ENCODE results near the gene KCNJ4. TPM values are rescaled to one million over a fixed set of nuclear protein-coding genes. Genes with fewer than 3 reads are reported as not detected.
A peak's percentile ranks its signal among the peaks of the same experiment; 100 is the strongest.

Gene KCNJ4
- total and polyA plus RNA-seq, 5 donors from 2014 or later: not detected

- no peaks in the 10 kb centered on the region for H3K4me1 ChIP-seq (ENCODE audit: control insufficient read depth, insufficient read depth, low read length, poor library complexity, severe bottlenecking)
- H3K36me3 Mint-ChIP-seq: no peaks in the 10 kb centered on the region
- H3K27me3 ChIP-seq (ENCODE audit: control insufficient read depth, insufficient read depth, low read length): no peaks in the 10 kb centered on the region
- no peaks in the 10 kb centered on the region for H3K4me1 Mint-ChIP-seq
- H3K9me3 ChIP-seq (ENCODE audit: control insufficient read depth in 2 of 2, low read length in 2 of 2): no peaks in the 10 kb centered on the region
- no peaks in the 10 kb centered on the region for H3K27me3 Mint-ChIP-seq
- no peak overlapping the region for H3K27ac Mint-ChIP-seq
- H3K4me3 ChIP-seq (ENCODE audit: low read depth, low read length): no peak overlapping the region
- no peaks in the 10 kb centered on the region for H3K36me3 ChIP-seq (ENCODE audit: control insufficient read depth, insufficient read depth, low read length)
- no peak for DNase-seq
- no peak for ATAC-seq (ENCODE audit: low read depth in 2 of 2)
- no peaks in the 10 kb centered on the region for H3K9me3 Mint-ChIP-seq
- H3K4me3 Mint-ChIP-seq: no peak overlapping the region
- H3K27ac ChIP-seq (ENCODE audit: insufficient read depth, low read length, poor library complexity, severe bottlenecking): no peak overlapping the region
Observed at GRCh38 chr22:38432264-38432663, 22.7 kb downstream of the KCNJ4 start.

DNA sequence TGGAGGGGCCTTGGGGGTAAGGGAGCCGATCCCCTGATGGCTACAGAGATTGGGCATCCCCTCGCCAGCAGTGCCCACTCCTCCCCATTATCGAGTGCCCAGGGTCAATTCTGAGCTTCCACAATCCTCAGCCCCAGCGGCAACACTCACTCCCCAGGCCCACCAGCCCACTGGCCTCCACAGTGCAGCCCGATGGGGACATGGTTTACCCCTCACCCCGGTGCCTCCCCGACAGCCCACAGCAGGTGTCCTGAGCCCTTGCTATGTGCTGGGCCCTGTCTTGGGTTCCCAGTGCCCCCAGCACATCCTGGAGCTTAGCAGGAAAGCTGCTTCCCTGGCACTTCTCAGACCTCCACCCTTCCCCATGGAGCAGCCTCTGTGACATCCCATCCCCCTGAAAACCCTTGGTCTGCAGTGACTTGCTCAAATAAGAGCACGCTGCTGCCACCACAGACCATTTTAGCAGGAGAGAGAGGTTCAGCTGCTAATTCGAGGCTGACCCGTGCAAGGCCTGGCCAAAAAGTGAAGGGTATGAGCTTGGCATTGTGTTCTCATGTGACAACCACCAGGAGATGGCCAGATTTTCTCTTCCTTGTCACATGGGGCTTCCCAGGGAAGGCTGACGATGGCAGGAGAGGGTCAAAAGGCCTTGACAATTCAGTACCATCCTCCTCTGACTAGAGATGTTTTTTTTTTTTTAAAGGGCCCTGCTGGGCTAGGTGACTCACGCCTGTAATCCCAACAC is 23.6 kb downstream of the KCNJ4 start:
- Mint-ChIP-seq H3K4me1 (no peaks in the 10 kb centered on the region), H3K36me3 (no peaks in the 10 kb centered on the region), H3K27me3 (no peaks in the 10 kb centered on the region), H3K4me3 (peak overlapping the region in 1 of 4 donors; percentile 75), H3K27ac (no peak overlapping the region), H3K9me3 (no peaks in the 10 kb centered on the region)
- Histone ChIP-seq H3K4me3 (ENCODE audit: low read depth, low read length) (no peak overlapping the region), H3K27me3 (ENCODE audit: control insufficient read depth, insufficient read depth, low read length) (no peaks in the 10 kb centered on the region), H3K9me3 (ENCODE audit: control insufficient read depth in 2 of 2, low read length in 2 of 2) (no peaks in the 10 kb centered on the region), H3K36me3 (ENCODE audit: control insufficient read depth, insufficient read depth, low read length) (no peaks in the 10 kb centered on the region), H3K27ac (ENCODE audit: insufficient read depth, low read length, poor library complexity, severe bottlenecking) (no peak overlapping the region), H3K4me1 (ENCODE audit: control insufficient read depth, insufficient read depth, low read length, poor library complexity, severe bottlenecking) (no peaks in the 10 kb centered on the region)
- DNase-seq: no peak
- no peak for ATAC-seq (ENCODE audit: low read depth in 2 of 2)

DNA sequence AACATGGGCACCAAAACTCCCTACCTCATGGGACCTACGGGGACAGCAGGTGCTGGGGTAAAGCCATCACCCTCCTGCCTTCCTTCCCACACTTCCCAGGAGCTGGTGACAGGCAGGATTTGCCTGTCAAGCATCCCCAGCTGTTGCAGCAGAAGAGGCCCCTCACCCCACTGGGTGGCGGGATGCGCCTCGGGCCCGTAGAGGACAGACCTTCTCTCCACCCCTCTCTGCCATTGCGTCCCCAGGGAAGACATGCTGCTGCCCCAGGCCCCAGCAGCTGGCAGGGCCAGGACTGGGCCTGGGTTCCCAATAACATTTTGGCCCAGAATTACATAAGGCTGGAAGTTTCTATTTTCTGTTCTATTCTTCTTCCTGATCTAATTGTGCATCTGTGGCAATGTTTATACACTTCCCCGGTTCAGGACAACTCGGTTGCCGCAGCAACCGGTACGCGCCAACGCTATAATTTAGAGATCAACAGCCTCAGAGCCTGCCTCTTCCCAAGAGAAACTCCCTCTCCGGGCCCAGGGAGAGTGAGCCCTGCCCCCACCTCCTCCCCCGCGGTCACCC is 25.4 kb downstream of the KCNJ4 start:
- H3K36me3 ChIP-seq (ENCODE audit: control insufficient read depth, insufficient read depth, low read length): no peaks in the 10 kb centered on the region
- no peak overlapping the region for H3K27ac ChIP-seq (ENCODE audit: insufficient read depth, low read length, poor library complexity, severe bottlenecking)
- no peak overlapping the region for H3K4me3 ChIP-seq (ENCODE audit: low read depth, low read length)
- H3K4me3 Mint-ChIP-seq: no peak overlapping the region
- H3K9me3 ChIP-seq (ENCODE audit: control insufficient read depth in 2 of 2, low read length in 2 of 2): no peaks in the 10 kb centered on the region
- no peaks in the 10 kb centered on the region for H3K4me1 ChIP-seq (ENCODE audit: control insufficient read depth, insufficient read depth, low read length, poor library complexity, severe bottlenecking)
- no peaks in the 10 kb centered on the region for H3K36me3 Mint-ChIP-seq
- H3K27me3 ChIP-seq (ENCODE audit: control insufficient read depth, insufficient read depth, low read length): no peaks in the 10 kb centered on the region
- no peak for ATAC-seq (ENCODE audit: low read depth in 2 of 2)
- DNase-seq: no peak
- peak overlapping the region in 1 of 3 donors; percentile 56 for H3K27ac Mint-ChIP-seq
- H3K9me3 Mint-ChIP-seq: no peaks in the 10 kb centered on the region
- H3K27me3 Mint-ChIP-seq: peaks cover 5% of the 10 kb centered on the region
- H3K4me1 Mint-ChIP-seq: no peaks in the 10 kb centered on the region

- no peaks in the 10 kb centered on the region for H3K9me3 Mint-ChIP-seq
- H3K9me3 ChIP-seq (ENCODE audit: control insufficient read depth in 2 of 2, low read length in 2 of 2): no peaks in the 10 kb centered on the region
- no peaks in the 10 kb centered on the region for H3K36me3 ChIP-seq (ENCODE audit: control insufficient read depth, insufficient read depth, low read length)
- no peaks in the 10 kb centered on the region for H3K36me3 Mint-ChIP-seq
- H3K4me3 Mint-ChIP-seq: no peak overlapping the region
- no peak for ATAC-seq (ENCODE audit: low read depth in 2 of 2)
- H3K27ac Mint-ChIP-seq: no peak overlapping the region
- no peak overlapping the region for H3K27ac ChIP-seq (ENCODE audit: insufficient read depth, low read length, poor library complexity, severe bottlenecking)
- peaks cover 5% of the 10 kb centered on the region for H3K27me3 Mint-ChIP-seq
- no peaks in the 10 kb centered on the region for H3K4me1 ChIP-seq (ENCODE audit: control insufficient read depth, insufficient read depth, low read length, poor library complexity, severe bottlenecking)
- DNase-seq: no peak
- no peak overlapping the region for H3K4me3 ChIP-seq (ENCODE audit: low read depth, low read length)
- no peaks in the 10 kb centered on the region for H3K27me3 ChIP-seq (ENCODE audit: control insufficient read depth, insufficient read depth, low read length)
- H3K4me1 Mint-ChIP-seq: no peaks in the 10 kb centered on the region
Observed at GRCh38 chr22:38428714-38429113, 26.3 kb downstream of the KCNJ4 start.

- H3K4me1 ChIP-seq (ENCODE audit: control insufficient read depth, insufficient read depth, low read length, poor library complexity, severe bottlenecking): no peaks in the 10 kb centered on the region
- H3K9me3 Mint-ChIP-seq: no peaks in the 10 kb centered on the region
- H3K9me3 ChIP-seq (ENCODE audit: control insufficient read depth in 2 of 2, low read length in 2 of 2): no peaks in the 10 kb centered on the region
- DNase-seq (no peak), ATAC-seq (ENCODE audit: low read depth in 2 of 2) (no peak)
- no peaks in the 10 kb centered on the region for H3K36me3 Mint-ChIP-seq
- no peaks in the 10 kb centered on the region for H3K36me3 ChIP-seq (ENCODE audit: control insufficient read depth, insufficient read depth, low read length)
- no peak overlapping the region for H3K27ac Mint-ChIP-seq
- H3K27me3 ChIP-seq (ENCODE audit: control insufficient read depth, insufficient read depth, low read length): no peaks in the 10 kb centered on the region
- no peak overlapping the region for H3K27ac ChIP-seq (ENCODE audit: insufficient read depth, low read length, poor library complexity, severe bottlenecking)
- peaks cover 5% of the 10 kb centered on the region for H3K27me3 Mint-ChIP-seq
- no peak overlapping the region for H3K4me3 ChIP-seq (ENCODE audit: low read depth, low read length)
- no peak overlapping the region for H3K4me3 Mint-ChIP-seq
- H3K4me1 Mint-ChIP-seq: no peaks in the 10 kb centered on the region
Observed at GRCh38 chr22:38427940-38428339, 27.1 kb downstream of the KCNJ4 start.

DNA sequence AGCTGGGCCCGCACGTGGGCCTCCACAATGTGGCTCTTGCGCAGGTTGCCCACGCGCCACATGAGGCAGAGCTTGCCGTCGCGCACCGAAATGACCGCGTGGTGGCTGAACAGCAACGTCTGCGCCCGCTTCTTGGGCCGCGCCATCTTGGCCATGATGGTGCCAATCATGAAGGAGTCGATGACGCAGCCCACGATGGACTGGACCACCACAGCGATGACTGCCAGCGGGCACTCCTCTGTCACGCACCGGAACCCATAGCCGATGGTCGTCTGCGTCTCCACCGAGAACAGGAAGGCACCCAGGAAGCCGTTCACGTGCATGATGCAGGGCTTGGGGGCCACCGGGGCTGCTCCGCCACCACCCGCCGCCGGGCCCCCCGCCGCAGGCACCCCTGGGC is 27.5 kb downstream of the KCNJ4 start:
- H3K4me3 ChIP-seq (ENCODE audit: low read depth, low read length): no peak overlapping the region
- no peaks in the 10 kb centered on the region for H3K36me3 ChIP-seq (ENCODE audit: control insufficient read depth, insufficient read depth, low read length)
- no peak overlapping the region for H3K27ac ChIP-seq (ENCODE audit: insufficient read depth, low read length, poor library complexity, severe bottlenecking)
- H3K4me1 Mint-ChIP-seq: no peaks in the 10 kb centered on the region
- no peak overlapping the region for H3K27ac Mint-ChIP-seq
- H3K27me3 Mint-ChIP-seq: peaks cover 5% of the 10 kb centered on the region
- H3K9me3 ChIP-seq (ENCODE audit: control insufficient read depth in 2 of 2, low read length in 2 of 2): no peaks in the 10 kb centered on the region
- ATAC-seq (ENCODE audit: low read depth in 2 of 2) (no peak), DNase-seq (no peak)
- no peaks in the 10 kb centered on the region for H3K9me3 Mint-ChIP-seq
- H3K36me3 Mint-ChIP-seq: no peaks in the 10 kb centered on the region
- H3K27me3 ChIP-seq (ENCODE audit: control insufficient read depth, insufficient read depth, low read length): no peaks in the 10 kb centered on the region
- H3K4me1 ChIP-seq (ENCODE audit: control insufficient read depth, insufficient read depth, low read length, poor library complexity, severe bottlenecking): no peaks in the 10 kb centered on the region
- no peak overlapping the region for H3K4me3 Mint-ChIP-seq

DNA sequence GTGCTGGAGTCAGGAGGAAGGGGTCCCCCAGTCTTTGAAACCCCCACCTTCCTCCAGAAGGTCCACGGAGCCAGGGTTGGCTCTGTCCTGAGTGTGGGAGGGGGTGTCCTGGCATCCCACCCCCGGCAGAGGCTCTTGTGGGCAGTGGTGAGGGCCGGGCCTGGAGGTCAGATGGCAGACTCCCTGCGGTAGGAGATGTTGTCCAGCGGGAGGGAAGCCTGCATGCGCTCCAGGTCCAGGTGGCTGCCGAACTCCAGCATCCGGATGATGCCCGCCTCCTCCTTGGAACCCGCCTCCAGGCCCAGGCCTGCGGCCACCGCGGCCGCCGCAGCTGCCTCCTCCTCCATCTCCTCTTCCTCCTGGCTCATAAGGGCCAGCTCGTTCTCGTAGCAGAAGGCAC is 28.4 kb downstream of the KCNJ4 start:
- no peak overlapping the region for H3K27ac Mint-ChIP-seq
- DNase-seq (no peak), ATAC-seq (ENCODE audit: low read depth in 2 of 2) (no peak)

DNA sequence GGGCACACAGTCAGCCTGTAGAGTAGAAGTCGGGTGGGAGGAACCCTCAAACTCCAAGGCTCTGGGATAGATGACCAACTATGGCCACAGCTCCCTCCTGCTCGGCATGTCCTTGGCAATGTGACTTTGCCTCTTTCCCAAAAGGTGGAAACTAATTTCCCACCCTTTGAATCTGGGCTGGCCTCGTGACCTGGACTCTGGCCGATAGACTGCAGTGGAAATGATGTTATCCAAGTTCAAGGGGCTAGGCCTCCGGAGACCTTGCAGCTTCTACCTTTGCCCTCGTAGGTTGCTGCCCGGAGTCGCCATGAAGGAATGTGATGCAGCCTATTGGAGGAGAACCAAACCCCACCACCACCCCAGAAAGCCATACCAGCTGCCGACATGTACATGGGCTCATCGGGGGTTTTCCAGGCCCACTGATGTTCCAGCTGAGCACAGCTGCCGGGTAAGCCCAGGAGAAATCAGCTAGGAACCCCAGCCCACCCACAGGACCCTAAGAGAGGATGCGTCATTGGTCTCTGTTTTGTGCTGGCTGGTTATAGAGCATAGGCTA is 30.4 kb downstream of the KCNJ4 start:
- Histone ChIP-seq H3K27ac (ENCODE audit: insufficient read depth, low read length, poor library complexity, severe bottlenecking) (no peak overlapping the region), H3K36me3 (ENCODE audit: control insufficient read depth, insufficient read depth, low read length) (no peaks in the 10 kb centered on the region), H3K27me3 (ENCODE audit: control insufficient read depth, insufficient read depth, low read length) (no peaks in the 10 kb centered on the region), H3K9me3 (ENCODE audit: control insufficient read depth in 2 of 2, low read length in 2 of 2) (no peaks in the 10 kb centered on the region), H3K4me3 (ENCODE audit: low read depth, low read length) (no peak overlapping the region), H3K4me1 (ENCODE audit: control insufficient read depth, insufficient read depth, low read length, poor library complexity, severe bottlenecking) (no peaks in the 10 kb centered on the region)
- Mint-ChIP-seq H3K4me3 (no peak overlapping the region), H3K9me3 (no peaks in the 10 kb centered on the region), H3K27ac (peak overlapping the region in 1 of 3 donors; percentile 87), H3K27me3 (peaks cover 9% of the 10 kb centered on the region), H3K4me1 (no peaks in the 10 kb centered on the region), H3K36me3 (no peaks in the 10 kb centered on the region)
- DNase-seq (no peak), ATAC-seq (ENCODE audit: low read depth in 2 of 2) (no peak)

More for the DNA sequence above, 28.4 kb downstream of the KCNJ4 start:
- Histone ChIP-seq H3K27me3 (ENCODE audit: control insufficient read depth, insufficient read depth, low read length) (no peaks in the 10 kb centered on the region), H3K36me3 (ENCODE audit: control insufficient read depth, insufficient read depth, low read length) (no peaks in the 10 kb centered on the region), H3K9me3 (ENCODE audit: control insufficient read depth in 2 of 2, low read length in 2 of 2) (no peaks in the 10 kb centered on the region), H3K4me1 (ENCODE audit: control insufficient read depth, insufficient read depth, low read length, poor library complexity, severe bottlenecking) (no peaks in the 10 kb centered on the region), H3K27ac (ENCODE audit: insufficient read depth, low read length, poor library complexity, severe bottlenecking) (no peak overlapping the region), H3K4me3 (ENCODE audit: low read depth, low read length) (no peak overlapping the region)
- no peaks in the 10 kb centered on the region for H3K36me3 Mint-ChIP-seq
- no peak overlapping the region for H3K4me3 Mint-ChIP-seq
- no peaks in the 10 kb centered on the region for H3K4me1 Mint-ChIP-seq
- no peaks in the 10 kb centered on the region for H3K9me3 Mint-ChIP-seq
- H3K27me3 Mint-ChIP-seq: peaks cover 9% of the 10 kb centered on the region

All from CD4-positive, CD25-positive, alpha-beta regulatory T cell (primary cell).